Activated naive CD4-positive, alpha-beta T cell treated with Interleukin-2 at 50 U/mL for 16 hours (primary cell): ENCODE measurements around the gene PRSS3.
"Not testable (repeated sequence)": the region's sequence is repeated elsewhere in the genome, so short reads cannot be mapped to it uniquely, and the experiment has no call there.

Experiments
- DNase-seq: peaks from one replicate; pipeline ENCODE4 v3.0.0-alpha.2; 2020

PRSS3 gene

GRCh38 chr9:33818847-33819500, 23.6 kb downstream of the PRSS3 start:
- DNase-seq = no peak

DNA sequence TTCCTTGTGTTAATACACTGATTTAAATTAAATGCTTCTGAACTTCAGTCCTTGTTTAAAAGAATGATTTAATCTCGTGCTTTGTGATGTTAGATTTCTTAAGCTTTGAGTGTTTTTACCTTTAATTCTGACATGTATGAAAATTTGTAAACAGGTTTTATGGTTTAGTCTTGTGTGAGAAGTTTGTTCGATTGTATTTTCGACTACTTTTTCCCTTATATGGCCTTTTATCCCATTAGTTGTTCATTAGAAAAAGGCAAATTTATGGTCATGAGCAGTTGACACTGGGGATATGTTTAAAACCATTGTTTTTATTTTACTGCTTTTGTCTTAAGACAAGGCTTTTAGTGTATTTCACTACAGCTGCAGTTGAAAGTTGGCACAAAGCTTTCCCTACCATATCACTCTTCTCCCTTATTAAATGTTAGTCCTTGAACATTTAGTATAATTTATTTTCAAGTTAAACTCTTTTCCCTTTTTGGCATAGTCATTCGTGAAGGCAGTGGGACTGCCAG, 24.9 kb downstream of the PRSS3 start:
- DNase-seq = no peak

- no peak for DNase-seq
Measured at GRCh38 chr9:33823801-33824200, 28.4 kb downstream of the PRSS3 start.

GRCh38 chr9:33827285-33827684, 31.9 kb downstream of the PRSS3 start:
- not testable (repeated sequence) for DNase-seq

DNA sequence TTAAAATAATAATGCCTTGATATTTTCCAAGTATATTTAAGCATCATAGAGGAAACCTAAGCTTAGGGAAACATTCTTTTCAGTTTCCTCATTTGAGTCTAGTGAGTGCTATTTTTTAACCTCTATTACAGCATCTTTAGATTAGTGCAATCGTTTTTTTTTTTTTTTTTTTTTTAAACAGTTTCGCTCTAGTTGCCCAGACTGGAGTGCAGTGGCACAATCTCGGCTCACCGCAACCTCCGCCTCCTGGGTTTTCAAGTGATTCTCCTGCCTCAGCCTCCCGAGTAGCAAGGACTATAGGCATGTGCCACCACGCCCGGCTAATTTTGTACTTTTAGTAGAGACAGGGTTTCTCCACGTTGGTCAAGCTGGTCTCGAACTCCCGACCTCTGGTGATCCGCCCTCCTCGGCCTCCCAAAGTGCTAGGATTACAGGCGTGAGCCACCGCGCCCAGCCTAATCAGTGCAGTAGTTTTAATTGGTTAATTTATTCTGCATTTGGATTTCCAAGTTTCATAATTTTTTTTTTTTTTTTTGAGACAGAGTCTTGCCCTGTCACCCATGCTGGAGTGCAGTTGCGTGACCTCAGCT, 34.4 kb downstream of the PRSS3 start:
- not testable (repeated sequence) for DNase-seq

DNA sequence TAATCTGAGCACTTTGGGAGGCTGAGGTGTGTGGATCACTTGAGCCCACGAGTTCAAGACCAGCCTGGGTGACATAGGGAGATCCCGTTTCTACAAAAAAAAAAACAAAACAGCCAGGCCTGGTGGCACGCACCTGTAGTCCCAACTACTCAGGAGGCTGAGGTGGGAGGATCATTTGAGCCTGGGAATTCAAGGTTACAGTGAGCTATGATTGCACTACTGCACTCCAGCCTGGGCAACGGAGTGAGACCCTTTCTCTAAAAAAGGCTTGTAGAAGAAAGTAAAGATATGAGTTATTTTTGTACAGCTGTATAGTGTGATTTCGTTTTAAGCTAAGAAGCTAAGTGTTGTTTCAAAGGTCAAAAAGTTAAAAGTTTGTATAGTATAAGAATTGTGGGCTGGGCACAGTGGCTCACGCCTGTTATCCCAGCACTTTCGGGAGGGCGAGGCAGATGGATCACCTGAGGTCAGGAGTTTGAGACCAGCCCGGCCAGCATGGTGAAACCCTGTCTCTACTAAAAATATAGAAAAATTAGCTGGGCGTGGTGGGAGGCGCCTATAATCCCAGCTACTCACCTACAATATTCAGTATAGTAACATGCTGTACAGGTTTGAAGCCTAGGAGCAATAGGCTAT, 40.4 kb downstream of the PRSS3 start:
- DNase-seq = no peak

- not testable (repeated sequence) for DNase-seq
Measured at GRCh38 chr9:33836261-33836660, 40.9 kb downstream of the PRSS3 start.

DNA sequence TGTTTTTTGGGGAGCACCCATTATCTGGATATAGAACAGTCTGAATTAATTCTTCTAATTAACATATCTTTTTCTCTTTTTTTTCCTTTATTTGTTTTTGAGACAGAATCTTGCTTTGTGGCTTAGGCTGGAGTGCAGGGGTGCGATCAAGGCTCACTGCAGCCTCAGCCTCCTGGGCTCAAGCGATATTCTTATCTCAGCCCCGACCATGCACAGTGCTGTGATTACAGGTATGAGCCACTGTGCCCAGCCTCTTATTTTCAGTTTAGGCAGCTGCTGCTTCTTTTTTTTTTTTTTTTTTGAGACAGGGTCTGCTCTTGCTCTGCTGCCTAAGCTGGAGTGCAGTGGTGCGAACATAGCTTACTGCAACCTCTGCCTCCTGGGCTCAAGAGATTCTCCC, 41.8 kb downstream of the PRSS3 start:
- no peak for DNase-seq

DNA sequence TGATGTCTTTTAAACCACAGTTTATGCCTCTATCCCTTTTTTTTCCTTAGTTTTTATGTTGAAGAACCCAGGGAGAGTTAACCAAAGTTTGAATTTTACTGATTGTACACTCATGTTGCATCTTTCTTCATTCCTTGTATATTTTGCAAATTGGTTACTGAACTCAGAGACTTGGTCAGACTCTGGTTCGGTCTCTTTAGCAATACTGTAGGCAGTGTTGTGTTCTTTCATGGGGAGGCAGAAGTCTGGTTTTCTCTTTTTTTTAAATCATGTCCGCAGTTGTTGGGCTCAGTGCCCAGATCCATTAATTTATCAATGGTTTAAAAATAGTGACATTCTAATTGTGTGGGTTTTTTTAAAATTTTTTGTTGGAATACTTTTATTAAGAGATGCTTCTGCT, 45.0 kb downstream of the PRSS3 start:
- no peak for DNase-seq

DNA sequence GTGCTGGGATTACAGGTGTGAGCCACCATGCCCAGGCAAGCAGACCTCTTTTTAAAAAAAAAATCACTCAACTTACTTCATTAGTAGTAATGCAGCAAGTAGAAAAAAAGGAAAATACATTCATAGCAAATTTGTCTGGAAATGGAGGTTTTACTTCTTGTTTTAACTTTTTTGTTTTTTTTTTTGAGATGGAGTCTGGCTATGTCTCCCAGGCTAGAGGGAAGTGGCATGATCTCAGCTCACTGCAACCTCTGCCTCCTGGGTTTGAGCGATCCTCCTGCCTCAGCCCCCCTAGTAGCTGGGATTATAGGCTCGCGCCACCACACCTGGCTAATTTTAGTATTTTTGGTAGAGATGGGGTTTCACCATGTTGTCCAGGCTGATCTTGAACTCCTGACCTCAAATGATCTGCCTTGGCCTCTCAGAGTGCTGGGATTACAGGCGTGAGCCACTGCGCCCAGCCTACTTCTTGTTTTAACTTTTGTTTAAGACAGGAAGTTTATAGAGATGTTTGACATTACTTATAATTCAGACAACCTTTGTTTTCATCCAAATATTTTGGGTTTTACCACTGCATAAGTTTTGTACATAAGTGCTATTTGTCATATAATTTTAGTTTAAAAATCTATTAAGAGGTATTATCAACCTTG, 48.1 kb downstream of the PRSS3 start:
- DNase-seq = no peak

- DNase-seq = no peak
Measured at GRCh38 chr9:33846231-33846630, 50.9 kb downstream of the PRSS3 start.

DNA sequence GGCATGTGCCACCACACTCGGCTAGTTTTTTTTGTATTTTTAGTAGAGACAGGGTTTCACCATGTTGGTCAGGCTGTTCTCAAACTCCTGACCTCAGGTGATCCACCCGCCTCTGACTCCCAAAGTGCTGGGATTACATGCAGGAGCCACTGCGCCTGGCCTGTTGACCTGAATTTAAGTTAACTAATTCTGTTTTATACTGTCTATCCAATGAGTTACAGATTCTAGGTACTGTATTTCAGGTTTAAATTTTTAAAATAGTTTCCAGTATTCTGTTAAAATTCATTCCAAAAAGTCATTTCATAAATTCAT, 52.5 kb downstream of the PRSS3 start:
- not testable (repeated sequence) for DNase-seq
